ENCODE data around the gene ADGRE2.

DNA sequence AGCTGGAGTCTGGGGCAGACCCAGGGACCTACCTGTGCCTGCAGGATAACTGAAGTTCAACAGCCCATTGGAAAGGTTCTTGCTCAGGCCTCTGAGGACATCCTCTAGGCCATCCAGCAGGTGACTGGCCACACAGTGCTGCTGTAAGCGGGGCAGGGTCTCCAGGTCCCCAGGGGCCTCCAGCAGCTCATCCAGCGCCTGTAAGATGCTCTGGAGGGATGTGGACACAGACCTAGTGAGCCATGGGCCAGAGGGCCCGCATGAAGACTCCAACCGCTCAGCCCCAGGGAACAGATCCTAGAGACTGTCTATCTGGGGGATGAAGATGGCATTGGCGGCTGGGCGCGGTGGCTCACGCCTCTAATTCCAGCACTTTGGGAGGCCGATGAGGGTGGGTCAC, 14.0 kb downstream of the ADGRE2 start:
- TF ChIP-seq CTCF (IDR thresholded peaks at IDR 0.05; ENCODE audit: insufficient read depth, low read length, poor library complexity, severe bottlenecking): no peak
- no peak for TF ChIP-seq EZH2phosphoT487 (conservative IDR thresholded peaks at IDR 0.05; ENCODE audit: low read length)
